GM21526 (cell line): Measurements from ENCODE around the gene NECTIN1.

ENCODE experiments used
- ATAC-seq: cut with Tn5 transposase; IDR thresholded peaks from one replicate; pipeline ENCODE4 v1.9.1; 2021; ENCODE audit warnings: moderate library complexity; ENCODE audit not compliant: unreplicated experiment, low FRiP score

The NECTIN1 gene

DNA sequence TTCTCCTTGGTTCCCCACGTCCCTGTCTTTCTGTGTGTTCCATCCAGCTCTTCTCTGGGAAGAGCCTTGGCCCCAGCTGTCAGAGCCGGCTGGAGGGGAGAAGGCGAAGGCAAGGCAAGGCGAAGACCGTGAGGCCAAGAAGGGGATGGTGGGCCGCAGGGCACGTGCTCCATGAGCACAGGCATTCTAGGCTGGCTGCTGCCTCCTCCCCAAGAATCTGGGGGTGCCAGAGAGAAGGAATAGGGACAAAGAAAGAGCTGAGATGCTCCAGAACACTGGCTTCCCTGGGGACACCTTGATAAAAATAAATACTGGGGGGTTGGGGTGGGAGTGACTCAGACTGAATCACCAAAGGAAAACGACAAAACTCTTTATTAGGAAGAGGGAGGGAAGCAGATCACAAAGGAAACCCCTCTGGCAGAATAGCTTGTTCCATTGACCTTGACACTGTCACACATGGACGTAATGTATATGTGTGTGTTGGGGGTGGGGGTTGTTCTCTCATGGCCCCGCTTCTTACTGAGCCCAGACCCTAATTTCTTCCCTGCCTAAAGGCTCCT is 52.5 kb downstream of the NECTIN1 start:
- no peak for ATAC-seq

- ATAC-seq: peak; percentile 84
Observed at GRCh38 chr11:119673759-119674336, 55.2 kb downstream of the NECTIN1 start.

DNA sequence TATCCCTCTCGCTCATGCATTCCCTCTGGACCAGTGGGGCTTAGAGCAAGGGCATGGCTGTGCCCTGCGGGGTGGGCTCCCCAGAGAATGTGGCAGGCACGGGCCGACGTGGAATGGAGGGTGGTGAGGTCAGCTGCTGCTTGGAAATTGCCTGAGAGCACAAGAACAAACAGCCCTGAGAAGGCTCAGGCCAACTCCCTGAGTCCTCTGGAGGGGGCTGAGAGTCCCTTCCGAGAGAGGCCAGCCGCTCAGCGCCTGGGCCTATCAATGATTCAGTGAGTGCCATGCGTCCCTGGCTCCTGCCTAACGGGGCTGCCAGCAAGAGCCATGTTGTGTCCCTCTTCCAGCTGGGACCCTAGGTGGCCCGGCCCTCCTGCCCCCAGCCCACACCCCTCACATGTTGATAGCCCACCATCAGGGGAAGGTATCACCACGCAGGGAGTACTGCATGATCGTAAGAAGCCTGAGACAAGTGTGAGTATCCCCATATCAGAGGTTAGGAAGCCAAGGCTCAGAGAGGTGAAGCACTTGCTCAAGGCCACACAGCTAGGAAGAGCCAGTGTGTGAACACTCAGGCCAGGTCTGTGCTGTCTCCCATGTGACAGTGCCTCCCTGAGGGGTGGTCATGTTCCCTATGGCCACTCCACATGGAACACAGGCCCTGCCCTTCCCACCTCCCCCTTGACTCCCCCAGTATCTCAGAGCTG is 55.8 kb downstream of the NECTIN1 start:
- no peak for ATAC-seq

GRCh38 chr11:119672597-119672996 is 56.4 kb downstream of the NECTIN1 start:
- ATAC-seq: no peak

- ATAC-seq: no peak
Observed at GRCh38 chr11:119671561-119672015, 57.4 kb downstream of the NECTIN1 start.

DNA sequence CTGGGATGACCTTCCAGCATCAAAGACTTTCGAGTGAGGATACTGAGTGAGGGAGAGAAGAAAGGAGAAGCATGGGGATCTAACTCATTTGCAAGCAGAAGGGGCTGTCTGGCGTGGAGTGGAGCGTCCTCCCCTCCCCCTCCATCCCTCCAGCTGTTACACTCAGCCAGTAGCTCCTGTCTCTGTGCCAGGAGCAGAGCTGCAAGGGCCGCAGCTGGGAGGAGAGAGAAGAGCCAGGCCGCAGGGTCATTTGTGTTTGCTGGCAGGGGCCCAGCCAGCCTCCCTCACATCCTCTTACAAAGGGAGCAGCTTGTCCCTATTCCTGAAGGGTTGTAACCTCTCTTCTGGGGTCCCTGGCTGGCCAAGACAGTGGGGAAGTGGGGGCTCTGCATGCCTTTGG is 57.9 kb downstream of the NECTIN1 start:
- no peak for ATAC-seq

DNA sequence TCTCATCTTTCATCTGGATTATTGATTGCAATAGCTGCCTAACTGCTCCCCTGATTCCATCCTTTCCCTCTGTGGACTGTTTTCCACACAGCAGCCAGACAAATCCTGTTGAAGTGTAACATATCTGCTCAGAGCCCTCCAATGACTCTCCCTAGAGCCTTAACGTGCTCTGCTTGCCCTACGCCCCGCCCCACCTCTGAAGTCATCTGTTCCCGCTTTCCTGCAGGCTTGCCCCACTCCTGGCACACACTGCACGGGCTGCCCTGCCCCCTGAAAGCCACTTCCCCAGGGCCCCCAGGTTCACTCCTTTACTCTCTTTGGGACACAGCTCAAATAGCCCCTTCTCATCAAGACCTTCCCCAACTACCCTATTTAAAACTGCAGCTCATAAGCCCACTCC is 59.5 kb downstream of the NECTIN1 start:
- no peak for ATAC-seq

- no peak for ATAC-seq
Observed at GRCh38 chr11:119668676-119669075, 60.3 kb downstream of the NECTIN1 start.

DNA sequence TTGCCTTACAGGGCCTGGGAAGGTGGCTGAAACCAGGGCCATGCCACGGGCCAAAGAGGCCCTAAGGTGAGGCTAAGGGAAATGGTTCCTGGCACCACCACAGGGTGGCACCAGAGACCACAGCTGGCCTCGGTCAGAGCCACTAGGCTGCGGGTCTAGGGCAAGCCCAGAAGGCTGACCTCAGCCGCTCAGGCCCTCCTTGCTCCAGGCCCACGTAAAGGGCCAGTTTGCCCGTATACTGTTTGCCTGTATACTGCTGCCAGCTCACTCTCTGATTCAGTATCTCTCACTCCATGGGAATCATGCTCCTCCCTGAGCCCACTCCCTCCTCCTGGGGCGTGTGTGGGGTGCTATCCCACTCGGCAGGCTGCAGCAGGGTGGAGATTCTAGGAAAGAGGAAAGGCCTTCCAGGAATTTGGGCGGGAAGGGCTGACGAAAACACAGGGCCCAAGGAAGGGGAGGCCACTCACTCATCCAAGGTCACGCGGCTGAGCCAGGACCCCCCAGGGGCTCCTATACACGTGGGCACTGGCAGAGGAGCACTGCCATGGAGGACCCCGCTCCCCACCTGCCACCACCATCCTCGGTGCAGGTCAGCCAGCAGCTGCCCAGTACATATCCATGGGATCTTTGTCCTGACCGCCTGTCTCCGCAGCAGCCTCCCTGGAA is 62.4 kb downstream of the NECTIN1 start:
- ATAC-seq: peak; percentile 68

DNA sequence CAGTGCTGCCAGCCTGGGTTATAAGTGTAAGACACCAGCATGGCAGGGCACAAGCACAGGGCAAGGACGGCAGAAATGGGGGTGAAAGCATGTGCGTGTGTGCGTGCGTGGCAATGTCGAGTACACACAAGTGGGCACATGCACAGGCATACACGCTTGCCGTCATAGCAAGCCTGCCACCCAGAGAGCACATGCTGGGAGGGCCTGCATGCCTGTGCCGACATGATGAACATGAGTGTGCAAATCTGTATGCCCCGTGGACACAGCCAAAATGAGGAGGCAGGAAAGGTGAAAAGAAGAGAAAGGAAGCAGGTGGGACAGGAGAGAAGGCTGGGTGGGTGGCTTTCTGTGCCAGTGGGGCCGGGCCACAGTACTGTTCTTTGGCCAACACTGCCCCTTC is 62.9 kb downstream of the NECTIN1 start:
- no peak for ATAC-seq

- ATAC-seq: no peak
Observed at GRCh38 chr11:119664701-119665420, 64.1 kb downstream of the NECTIN1 start.

DNA sequence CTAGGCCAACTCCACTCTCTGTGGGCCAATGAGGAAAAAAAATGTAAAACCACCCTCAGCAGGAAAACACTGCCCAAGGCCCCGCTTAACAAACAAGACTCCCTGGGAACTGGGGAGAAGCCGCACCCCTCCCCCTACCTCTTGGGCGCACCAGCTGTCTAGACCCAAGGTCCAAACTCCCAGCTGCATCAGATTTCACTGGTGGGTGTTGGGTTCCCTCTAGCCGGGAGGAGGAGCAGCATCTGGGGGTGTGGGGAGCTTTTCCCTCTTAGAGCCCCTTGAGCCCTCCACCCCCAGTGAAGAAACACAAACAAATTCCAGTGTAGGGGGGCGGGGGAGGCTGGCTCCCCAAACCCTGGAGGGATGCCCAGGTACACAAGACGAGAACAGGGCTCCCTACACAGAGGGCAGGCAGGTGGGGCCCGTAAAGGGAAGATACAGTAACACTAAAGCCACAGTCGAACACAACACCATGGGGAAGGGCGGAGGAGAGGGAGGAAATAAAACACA is 64.9 kb downstream of the NECTIN1 start:
- no peak for ATAC-seq

GRCh38 chr11:119663279-119663678 is 65.7 kb downstream of the NECTIN1 start:
- ATAC-seq: no peak

DNA sequence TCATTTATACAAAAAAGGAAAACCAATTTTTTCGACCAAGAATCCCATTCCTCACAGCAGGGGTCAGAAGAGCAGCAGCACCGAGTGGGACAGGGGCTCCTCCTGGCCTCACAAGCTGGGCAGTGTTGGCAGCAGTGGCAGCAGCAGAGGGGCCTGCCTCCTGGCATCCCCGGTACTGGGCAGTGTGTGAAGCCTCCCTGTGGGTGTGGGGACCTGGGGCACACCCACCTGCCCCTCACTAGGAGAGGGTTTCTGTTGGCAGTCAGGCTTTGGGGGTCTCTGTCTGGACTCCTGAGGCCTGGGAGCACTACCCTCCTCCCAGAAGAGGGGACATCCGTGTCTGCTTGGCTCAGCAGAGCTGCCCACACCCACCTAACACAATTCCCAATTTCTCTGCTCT is 67.8 kb downstream of the NECTIN1 start:
- no peak for ATAC-seq

DNA sequence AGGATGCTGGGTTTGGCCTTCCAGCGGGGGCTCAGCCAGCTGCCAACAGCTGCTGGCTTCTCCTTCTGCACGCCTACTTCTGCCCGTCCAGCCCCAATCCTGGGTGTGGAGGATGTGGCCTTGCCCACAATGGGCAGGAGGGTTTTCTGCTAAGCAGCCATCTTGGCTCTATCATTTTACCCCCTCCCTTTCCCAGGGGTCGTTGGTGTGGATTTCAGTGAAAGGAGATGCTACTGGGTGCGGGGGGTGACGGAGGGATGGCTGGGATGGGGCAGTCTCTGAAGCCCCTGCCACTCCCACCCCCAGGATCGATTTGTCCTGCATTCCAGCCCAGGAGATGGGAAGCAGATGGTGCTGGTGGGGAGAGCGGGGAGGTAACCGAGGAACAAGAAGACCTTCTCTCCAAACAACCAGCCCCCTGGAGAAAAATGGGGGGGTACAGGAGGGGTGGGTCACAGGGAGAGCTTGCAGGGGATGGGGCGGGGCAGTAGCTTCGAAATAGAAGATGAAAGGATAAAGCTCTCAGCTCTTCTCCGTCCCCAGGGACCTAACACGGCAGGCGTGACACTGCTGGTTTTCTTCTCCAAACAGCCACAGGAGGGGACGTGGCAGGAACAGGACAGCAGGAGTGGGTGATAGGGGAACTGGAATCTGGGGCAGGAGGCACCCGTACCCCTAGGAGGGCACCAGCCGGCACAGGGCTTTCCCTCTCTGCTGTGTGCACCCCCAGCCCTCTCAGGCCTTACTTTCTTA is 68.9 kb downstream of the NECTIN1 start:
- ATAC-seq: no peak

DNA sequence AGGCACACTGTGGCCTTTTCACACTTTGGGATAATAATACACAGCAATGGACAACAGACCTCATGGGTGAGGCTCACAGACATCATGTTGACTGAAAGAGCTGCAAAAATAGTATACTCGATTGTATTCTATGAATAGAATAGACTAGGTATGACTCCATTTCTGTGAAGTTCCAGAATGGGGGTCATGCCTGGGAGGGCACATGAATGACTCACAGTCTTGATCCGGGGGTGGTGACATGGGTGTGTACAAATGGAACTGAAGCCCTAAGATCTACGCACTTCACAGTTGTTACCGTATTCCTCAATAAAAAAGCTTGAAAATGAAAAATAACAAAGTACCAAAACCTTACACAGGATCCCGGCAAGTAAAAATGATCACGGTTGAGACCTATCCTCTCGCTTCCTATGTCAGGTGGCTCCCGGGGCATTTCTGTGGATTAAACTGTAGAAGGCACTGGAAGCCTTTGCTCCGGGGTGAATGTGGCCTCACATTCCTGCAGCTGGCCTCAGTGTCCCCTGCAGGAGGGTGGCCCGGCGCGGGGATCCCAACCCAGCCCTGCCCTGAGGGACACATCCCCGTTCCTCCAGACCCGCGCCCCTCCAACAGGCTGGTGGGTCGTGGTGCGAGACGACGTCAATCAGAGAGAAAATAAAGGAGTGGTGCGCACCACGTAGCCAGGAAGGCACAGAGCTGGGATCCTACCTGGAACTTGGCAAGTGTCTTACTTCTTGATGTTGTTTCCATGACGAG is 75.9 kb downstream of the NECTIN1 start:
- ATAC-seq: no peak

GRCh38 chr11:119651802-119652584 is 77.0 kb downstream of the NECTIN1 start:
- ATAC-seq: no peak

DNA sequence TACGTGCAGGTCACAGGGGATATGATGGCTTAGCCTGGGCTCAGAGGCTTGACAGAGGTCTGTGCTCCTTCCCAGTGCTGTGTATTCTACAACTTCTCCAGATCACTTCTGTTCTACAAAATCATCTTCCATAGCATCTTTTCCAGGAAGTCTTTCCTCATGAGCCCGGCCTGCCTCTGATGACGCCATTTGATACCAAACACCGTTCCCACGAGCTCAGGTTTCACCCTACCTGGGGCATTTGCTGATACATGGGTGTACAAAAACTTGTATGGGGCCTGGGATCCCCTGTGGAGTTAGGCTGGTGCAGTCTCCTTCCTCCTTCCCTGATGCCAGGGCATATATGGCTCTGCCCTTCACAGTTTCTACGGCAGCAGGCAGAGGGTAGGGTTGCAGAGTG is 78.7 kb downstream of the NECTIN1 start:
- no peak for ATAC-seq

GRCh38 chr11:119647254-119647653 is 81.7 kb downstream of the NECTIN1 start:
- ATAC-seq: no peak
